ENCODE measurements around the gene CDK19. TPM values are rescaled to one million over a fixed set of nuclear protein-coding genes. Genes with fewer than 3 reads are reported as not detected.

Gene CDK19
- total RNA-seq, 5 donors from 2014 or later (not counting 1 experiment from before 2014, with no cell fraction given): 11.4 to 16.1 (median 14.2) TPM

- H3K36me3 ChIP-seq (ENCODE audit: control insufficient read depth in 2 of 2, extremely low read depth in 1 of 2, insufficient read depth in 1 of 2, low read length in 1 of 2): peaks cover 0 to 7% of the 10 kb centered on the region in 2 donors
- no peaks in the 10 kb centered on the region for H3K9me3 ChIP-seq
- no peak overlapping the region for H3K27ac Mint-ChIP-seq
- POLR2A ChIA-PET: no interaction called here
- WGBS (ENCODE audit: insufficient coverage): 80% methylated on average over 1 of the region's 2 CpGs
- H3K27ac ChIP-seq (ENCODE audit: low read length): no peak overlapping the region
- H3K4me3 Mint-ChIP-seq: no peak overlapping the region
- H3K9me3 Mint-ChIP-seq: no peaks in the 10 kb centered on the region
- ATAC-seq (replicated peaks in 1 of 4) (no peak), DNase-seq (no peak)
- H3K4me1 ChIP-seq (ENCODE audit: control insufficient read depth in 1 of 2, extremely low read depth in 1 of 2, insufficient read depth in 2 of 2, low read length in 2 of 2): no peaks in the 10 kb centered on the region
- H3K27me3 ChIP-seq (replicated peaks in 1 of 2; ENCODE audit: control insufficient read depth in 2 of 2, extremely low read depth in 1 of 2, insufficient read depth in 2 of 2, low read length in 1 of 2): no peaks in the 10 kb centered on the region
- no peaks in the 10 kb centered on the region for H3K27me3 Mint-ChIP-seq
- peaks cover 38% of the 10 kb centered on the region for H3K36me3 Mint-ChIP-seq
- H3K4me3 ChIP-seq (ENCODE audit: control insufficient read depth in 1 of 2, extremely low read depth in 1 of 2, low read length in 1 of 2): no peak overlapping the region
- CTCF ChIA-PET: no interaction called here
- peaks cover 0 to 7% (median 0%) of the 10 kb centered on the region in 3 donors for H3K4me1 Mint-ChIP-seq
Measured at GRCh38 chr6:110661414-110661813, 153.9 kb downstream of the CDK19 start.

- Histone ChIP-seq H3K4me3 (ENCODE audit: control insufficient read depth in 1 of 2, extremely low read depth in 1 of 2, low read length in 1 of 2) (no peak overlapping the region), H3K9me3 (no peaks in the 10 kb centered on the region), H3K36me3 (ENCODE audit: control insufficient read depth in 2 of 2, extremely low read depth in 1 of 2, insufficient read depth in 1 of 2, low read length in 1 of 2) (peaks cover 0 to 6% of the 10 kb centered on the region in 2 donors), H3K27me3 (replicated peaks in 1 of 2; ENCODE audit: control insufficient read depth in 2 of 2, extremely low read depth in 1 of 2, insufficient read depth in 2 of 2, low read length in 1 of 2) (no peaks in the 10 kb centered on the region), H3K4me1 (ENCODE audit: control insufficient read depth in 1 of 2, extremely low read depth in 1 of 2, insufficient read depth in 2 of 2, low read length in 2 of 2) (no peaks in the 10 kb centered on the region), H3K27ac (ENCODE audit: low read length) (no peak overlapping the region)
- 98% methylated on average over 6 of the region's 9 CpGs for WGBS (ENCODE audit: insufficient coverage)
- Mint-ChIP-seq H3K27ac (no peak overlapping the region), H3K9me3 (no peaks in the 10 kb centered on the region), H3K4me3 (no peak overlapping the region), H3K27me3 (no peaks in the 10 kb centered on the region), H3K4me1 (peaks cover 0 to 5% (median 0%) of the 10 kb centered on the region in 3 donors), H3K36me3 (peaks cover 38% of the 10 kb centered on the region)
- no peak for DNase-seq
- CTCF ChIA-PET: interaction anchor here in 1 of 2 donors (0.9 kb wide), 1 partner anchor 18 kb away, joined by 3 read pairs; no protein-coding TSS in a partner anchor
- ATAC-seq (replicated peaks in 1 of 4): no peak
- POLR2A ChIA-PET: no interaction called here
Measured at GRCh38 chr6:110660066-110660655, 155.1 kb downstream of the CDK19 start.

- Histone ChIP-seq H3K9me3 (no peaks in the 10 kb centered on the region), H3K36me3 (ENCODE audit: control insufficient read depth in 2 of 2, extremely low read depth in 1 of 2, insufficient read depth in 1 of 2, low read length in 1 of 2) (no peaks in the 10 kb centered on the region), H3K4me1 (ENCODE audit: control insufficient read depth in 1 of 2, extremely low read depth in 1 of 2, insufficient read depth in 2 of 2, low read length in 2 of 2) (no peaks in the 10 kb centered on the region), H3K27me3 (replicated peaks in 1 of 2; ENCODE audit: control insufficient read depth in 2 of 2, extremely low read depth in 1 of 2, insufficient read depth in 2 of 2, low read length in 1 of 2) (no peaks in the 10 kb centered on the region), H3K4me3 (ENCODE audit: control insufficient read depth in 1 of 2, extremely low read depth in 1 of 2, low read length in 1 of 2) (no peak overlapping the region), H3K27ac (ENCODE audit: low read length) (no peak overlapping the region)
- no peaks in the 10 kb centered on the region for H3K27me3 Mint-ChIP-seq
- H3K9me3 Mint-ChIP-seq: no peaks in the 10 kb centered on the region
- ChIA-PET CTCF (interaction anchor here in 1 of 2 donors (0.6 kb wide), 1 partner anchor 148 kb away, joined by 8 read pairs; no protein-coding TSS in a partner anchor), POLR2A (no interaction called here)
- H3K36me3 Mint-ChIP-seq: peaks cover 27% of the 10 kb centered on the region
- H3K4me3 Mint-ChIP-seq: no peak overlapping the region
- peaks cover 0 to 5% (median under 1%) of the 10 kb centered on the region in 3 donors for H3K4me1 Mint-ChIP-seq
- WGBS (ENCODE audit: insufficient coverage): 100% methylated on average over 1 of the region's 2 CpGs
- ATAC-seq (replicated peaks in 1 of 4) (no peak), DNase-seq (no peak)
- H3K27ac Mint-ChIP-seq: no peak overlapping the region
Measured at GRCh38 chr6:110658631-110659211, 156.5 kb downstream of the CDK19 start.

DNA sequence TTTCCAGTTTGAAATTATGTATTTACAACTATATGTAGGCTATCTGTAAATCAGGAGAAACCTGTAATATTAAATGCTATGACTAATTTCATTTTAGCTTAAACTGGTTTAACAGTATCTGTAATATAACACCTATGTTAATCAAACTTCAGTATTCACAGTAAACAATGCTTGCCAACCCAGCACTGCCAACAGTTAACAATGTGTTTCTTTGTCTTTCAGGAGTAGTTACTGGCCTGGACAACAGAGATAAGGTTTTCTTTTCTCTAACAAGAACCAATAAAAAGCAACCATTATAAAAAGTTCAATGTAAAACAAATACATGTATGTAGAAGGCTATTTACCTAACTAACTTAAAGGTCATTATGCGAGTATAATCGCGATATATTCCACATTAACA is 158.8 kb downstream of the CDK19 start:
- peaks cover 22% of the 10 kb centered on the region for H3K36me3 Mint-ChIP-seq
- peaks cover 3 to 10% (median 8%) of the 10 kb centered on the region in 3 donors for H3K4me1 Mint-ChIP-seq
- POLR2A ChIA-PET: no interaction called here
- H3K27me3 Mint-ChIP-seq: no peaks in the 10 kb centered on the region
- Histone ChIP-seq H3K36me3 (ENCODE audit: control insufficient read depth in 2 of 2, extremely low read depth in 1 of 2, insufficient read depth in 1 of 2, low read length in 1 of 2) (peaks cover 0 to under 1% of the 10 kb centered on the region in 2 donors), H3K27me3 (replicated peaks in 1 of 2; ENCODE audit: control insufficient read depth in 2 of 2, extremely low read depth in 1 of 2, insufficient read depth in 2 of 2, low read length in 1 of 2) (no peaks in the 10 kb centered on the region), H3K4me1 (ENCODE audit: control insufficient read depth in 1 of 2, extremely low read depth in 1 of 2, insufficient read depth in 2 of 2, low read length in 2 of 2) (no peaks in the 10 kb centered on the region), H3K9me3 (no peaks in the 10 kb centered on the region), H3K4me3 (ENCODE audit: control insufficient read depth in 1 of 2, extremely low read depth in 1 of 2, low read length in 1 of 2) (no peak overlapping the region), H3K27ac (ENCODE audit: low read length) (no peak overlapping the region)
- no peak overlapping the region for H3K27ac Mint-ChIP-seq
- ATAC-seq (replicated peaks in 1 of 4): no peak
- no CpG with 5 or more reads among the region's 3 CpGs for WGBS (ENCODE audit: insufficient coverage)
- DNase-seq: no peak
- H3K9me3 Mint-ChIP-seq: no peaks in the 10 kb centered on the region
- CTCF ChIA-PET: no interaction called here
- H3K4me3 Mint-ChIP-seq: no peak overlapping the region

DNA sequence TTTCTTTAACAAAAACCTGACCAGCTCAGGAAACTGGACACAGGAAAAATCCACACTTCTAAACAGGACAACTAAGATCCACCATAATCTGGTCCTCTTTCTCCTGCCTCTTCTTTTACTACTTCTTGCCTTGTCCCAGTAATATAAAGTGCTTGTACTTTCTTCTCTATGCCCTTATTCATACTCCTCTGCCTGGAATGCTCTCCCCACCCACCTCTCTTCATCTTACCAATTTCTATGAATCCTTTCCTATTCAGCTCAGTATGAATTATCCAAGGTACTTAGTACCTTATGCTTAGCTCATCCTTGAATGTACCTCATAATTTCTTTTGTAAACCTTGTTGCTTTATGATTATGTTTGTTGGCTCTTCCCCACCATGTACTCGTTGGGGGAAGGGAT is 159.4 kb downstream of the CDK19 start:
- H3K36me3 Mint-ChIP-seq: peaks cover 20% of the 10 kb centered on the region
- DNase-seq (no peak), ATAC-seq (replicated peaks in 1 of 4) (no peak)
- H3K9me3 Mint-ChIP-seq: no peaks in the 10 kb centered on the region
- no peak overlapping the region for H3K27ac ChIP-seq (ENCODE audit: low read length)
- H3K4me1 Mint-ChIP-seq: peaks cover 3 to 10% (median 8%) of the 10 kb centered on the region in 3 donors
- no peak overlapping the region for H3K27ac Mint-ChIP-seq
- CTCF ChIA-PET: interaction anchor here in 1 of 2 donors (0.6 kb wide), 1 partner anchor 293 kb away, joined by 3 read pairs; no protein-coding TSS in a partner anchor
- no CpG with 5 or more reads among the region's 1 CpG for WGBS (ENCODE audit: insufficient coverage)
- no peaks in the 10 kb centered on the region for H3K27me3 Mint-ChIP-seq
- H3K4me3 ChIP-seq (ENCODE audit: control insufficient read depth in 1 of 2, extremely low read depth in 1 of 2, low read length in 1 of 2): no peak overlapping the region
- H3K27me3 ChIP-seq (replicated peaks in 1 of 2; ENCODE audit: control insufficient read depth in 2 of 2, extremely low read depth in 1 of 2, insufficient read depth in 2 of 2, low read length in 1 of 2): no peaks in the 10 kb centered on the region
- H3K4me3 Mint-ChIP-seq: no peak overlapping the region
- H3K9me3 ChIP-seq: no peaks in the 10 kb centered on the region
- no peaks in the 10 kb centered on the region for H3K4me1 ChIP-seq (ENCODE audit: control insufficient read depth in 1 of 2, extremely low read depth in 1 of 2, insufficient read depth in 2 of 2, low read length in 2 of 2)
- H3K36me3 ChIP-seq (ENCODE audit: control insufficient read depth in 2 of 2, extremely low read depth in 1 of 2, insufficient read depth in 1 of 2, low read length in 1 of 2): peaks cover 0 to 5% of the 10 kb centered on the region in 2 donors
- POLR2A ChIA-PET: no interaction called here

- DNase-seq (no peak), ATAC-seq (replicated peaks in 1 of 4) (no peak)
- POLR2A ChIA-PET: no interaction called here
- H3K27ac Mint-ChIP-seq: no peak overlapping the region
- H3K4me1 ChIP-seq (ENCODE audit: control insufficient read depth in 1 of 2, extremely low read depth in 1 of 2, insufficient read depth in 2 of 2, low read length in 2 of 2): no peaks in the 10 kb centered on the region
- peaks cover 3 to 10% (median 8%) of the 10 kb centered on the region in 3 donors for H3K4me1 Mint-ChIP-seq
- H3K27ac ChIP-seq (ENCODE audit: low read length): no peak overlapping the region
- H3K36me3 Mint-ChIP-seq: peaks cover 12% of the 10 kb centered on the region
- peaks cover 0 to 5% of the 10 kb centered on the region in 2 donors for H3K36me3 ChIP-seq (ENCODE audit: control insufficient read depth in 2 of 2, extremely low read depth in 1 of 2, insufficient read depth in 1 of 2, low read length in 1 of 2)
- no peaks in the 10 kb centered on the region for H3K27me3 Mint-ChIP-seq
- H3K27me3 ChIP-seq (replicated peaks in 1 of 2; ENCODE audit: control insufficient read depth in 2 of 2, extremely low read depth in 1 of 2, insufficient read depth in 2 of 2, low read length in 1 of 2): no peaks in the 10 kb centered on the region
- CTCF ChIA-PET: no interaction called here
- H3K9me3 Mint-ChIP-seq: no peaks in the 10 kb centered on the region
- no peaks in the 10 kb centered on the region for H3K9me3 ChIP-seq
- H3K4me3 ChIP-seq (ENCODE audit: control insufficient read depth in 1 of 2, extremely low read depth in 1 of 2, low read length in 1 of 2): no peak overlapping the region
- H3K4me3 Mint-ChIP-seq: no peak overlapping the region
- WGBS (ENCODE audit: insufficient coverage): no CpG with 5 or more reads among the region's 7 CpGs
Measured at GRCh38 chr6:110654096-110654820, 161.0 kb downstream of the CDK19 start.

Measured in T-cell (primary cell).